Left kidney (tissue), 2 donors: ENCODE data around the gene DDC. TPM values are rescaled to one million over a fixed set of nuclear protein-coding genes. Genes with fewer than 3 reads are reported as not detected.
"Not testable (repeated sequence)": the region's sequence is repeated elsewhere in the genome, so short reads cannot be mapped to it uniquely, and the experiment has no call there.

Experiments
- DNase-seq: peaks from one replicate; pipeline ENCODE4 v3.0.0-alpha.2; 2013
- polyA plus RNA-seq: library from polyadenylated mRNA; unstranded; fragments of 120-200 nt; gene quantifications from one replicate; pipeline ENCODE4 v1.2.1, GENCODE V29; 2013; ENCODE audit not compliant: insufficient read length

The DDC gene
- polyA plus RNA-seq, 1 donor = 76.2 TPM

DNA sequence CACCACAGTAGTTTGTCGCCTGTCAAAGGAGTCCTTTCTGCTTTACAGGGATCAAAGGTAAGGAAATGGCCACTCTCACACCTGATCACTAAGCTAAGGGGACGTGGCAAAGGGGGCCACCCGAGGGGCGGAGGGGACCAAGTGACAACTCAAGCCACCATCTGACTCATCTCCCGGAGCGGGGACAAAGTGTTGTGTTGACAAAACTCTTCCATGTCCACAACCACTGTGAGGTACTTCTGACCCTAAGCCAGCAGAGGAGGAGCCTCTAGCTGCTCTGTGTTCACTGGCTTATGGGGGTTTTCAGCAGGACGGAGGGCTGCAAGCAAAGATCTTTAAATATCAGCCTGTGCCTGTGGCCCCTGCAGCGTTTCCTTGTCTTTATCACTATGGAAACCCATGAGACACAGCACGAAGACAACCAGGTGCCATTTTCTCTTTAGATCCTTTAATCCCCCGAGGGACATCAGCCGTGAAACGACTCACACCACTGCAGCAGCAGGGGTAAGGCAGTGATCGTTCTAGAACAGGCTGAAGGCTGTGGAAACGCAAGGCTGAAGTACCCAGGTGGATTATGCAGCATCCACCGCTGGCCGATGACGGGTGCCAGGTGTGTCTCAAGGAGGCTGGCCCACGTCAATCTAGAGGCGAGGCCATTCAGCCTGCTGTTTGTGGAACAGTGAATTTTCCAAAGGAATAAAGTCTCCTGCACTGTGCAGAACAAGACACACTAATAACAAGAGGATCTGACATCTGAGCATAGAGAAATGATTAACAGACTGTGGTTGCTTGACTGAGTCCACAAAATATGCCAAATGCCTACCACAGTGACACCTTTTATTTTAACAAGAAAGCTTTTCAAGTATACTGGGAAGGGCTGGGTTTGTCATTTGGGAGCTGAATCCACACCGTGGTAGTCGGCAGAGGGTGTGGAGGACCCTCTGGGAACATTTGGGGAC, 26.6 kb upstream of the DDC start:
- DNase-seq = no peak

DNA sequence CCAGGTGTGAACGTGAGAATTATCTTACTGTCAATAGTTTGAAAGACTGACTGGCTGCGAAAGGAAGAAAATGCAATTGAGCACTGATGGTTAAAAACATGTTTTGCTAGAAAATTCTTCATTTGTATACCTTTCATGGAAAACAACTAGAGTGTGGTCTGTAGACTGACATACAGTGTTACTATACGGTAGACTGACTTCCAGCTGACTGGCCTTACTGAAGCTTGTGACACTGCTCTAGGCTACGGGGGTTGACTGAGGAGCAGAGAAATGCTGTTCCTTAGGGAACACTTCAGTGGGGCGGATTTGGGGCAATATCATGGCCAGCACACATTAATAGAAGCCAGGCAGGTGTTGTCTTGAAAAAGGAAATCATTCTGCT, 25.9 kb upstream of the DDC start:
- no peak for DNase-seq

DNA sequence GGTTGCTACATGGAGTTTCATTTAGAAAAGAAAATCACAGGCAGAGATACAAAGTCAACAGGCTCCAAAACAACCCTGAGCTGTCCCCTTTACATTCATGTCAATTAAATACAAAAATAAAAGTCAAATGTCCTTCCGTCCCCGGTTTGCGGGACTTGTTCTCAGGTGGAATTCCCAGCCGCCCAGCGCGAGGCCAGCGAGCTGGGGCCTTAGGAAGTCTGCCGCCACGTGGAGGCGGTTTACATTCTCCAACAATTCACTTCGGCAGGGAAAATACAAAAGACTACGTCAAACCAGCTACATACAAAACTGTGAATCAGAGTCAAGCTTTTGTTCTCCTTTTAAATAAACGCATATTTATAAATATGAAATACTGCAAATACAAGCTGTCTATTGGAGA, 25.3 kb upstream of the DDC start:
- no peak for DNase-seq

DNA sequence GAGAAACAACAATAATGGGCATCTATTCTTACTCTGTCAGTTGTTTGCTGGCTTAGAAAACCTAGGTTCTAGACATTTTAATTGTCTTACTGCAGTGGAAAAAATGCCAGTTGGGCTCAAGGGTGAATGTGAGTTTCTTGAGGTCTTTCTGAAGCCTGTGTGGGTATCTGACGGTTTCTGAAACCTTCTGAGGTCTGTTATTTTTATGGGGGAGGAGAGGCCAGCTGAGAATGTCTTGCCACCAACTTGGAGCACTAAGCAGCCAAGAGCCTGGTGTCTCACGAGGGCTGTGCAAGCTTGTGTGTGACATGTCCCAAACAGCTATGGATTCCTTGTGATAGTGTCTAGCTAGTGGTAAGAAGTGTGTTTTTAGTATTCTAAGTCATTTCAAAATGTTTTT, 24.2 kb upstream of the DDC start:
- no peak for DNase-seq

DNA sequence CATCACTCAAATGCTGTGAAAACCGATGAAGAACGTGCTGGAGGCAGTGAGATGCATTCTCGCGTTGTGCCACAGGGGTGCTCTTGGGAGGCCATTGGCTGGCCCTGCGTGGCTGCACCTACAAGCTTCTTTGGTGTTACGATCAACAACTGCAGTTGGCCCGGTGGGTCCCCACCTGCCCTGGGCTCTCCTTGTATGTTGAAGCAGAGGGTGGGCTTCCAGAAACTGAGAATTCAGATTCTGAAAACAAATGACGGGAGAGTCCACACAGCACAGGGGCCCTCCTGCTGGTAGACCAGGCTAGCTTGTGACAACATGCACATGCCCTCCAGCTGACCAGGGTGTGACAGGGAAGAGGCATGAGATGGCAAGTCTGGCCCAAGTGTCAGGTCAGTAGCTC, 23.7 kb upstream of the DDC start:
- DNase-seq = no peak

DNA sequence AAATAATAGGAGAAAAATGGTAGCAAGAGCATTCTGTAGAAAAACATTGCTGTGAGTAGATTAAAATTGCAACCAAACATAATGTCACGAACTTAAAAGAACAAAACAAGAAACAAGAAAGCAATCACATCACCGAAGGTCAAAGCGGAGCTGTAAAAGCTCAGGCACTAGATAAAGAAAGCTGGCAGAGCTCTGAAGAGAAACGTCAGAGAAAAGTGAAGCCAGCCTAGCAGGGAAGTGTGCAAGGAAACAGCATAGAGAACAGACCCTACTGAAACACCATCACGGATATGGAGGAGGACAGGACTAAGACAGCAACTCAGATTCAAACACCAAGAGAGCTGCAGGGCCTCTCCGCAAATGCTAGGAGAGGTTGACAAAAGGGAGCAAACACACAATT, 22.5 kb upstream of the DDC start:
- no peak for DNase-seq

DNA sequence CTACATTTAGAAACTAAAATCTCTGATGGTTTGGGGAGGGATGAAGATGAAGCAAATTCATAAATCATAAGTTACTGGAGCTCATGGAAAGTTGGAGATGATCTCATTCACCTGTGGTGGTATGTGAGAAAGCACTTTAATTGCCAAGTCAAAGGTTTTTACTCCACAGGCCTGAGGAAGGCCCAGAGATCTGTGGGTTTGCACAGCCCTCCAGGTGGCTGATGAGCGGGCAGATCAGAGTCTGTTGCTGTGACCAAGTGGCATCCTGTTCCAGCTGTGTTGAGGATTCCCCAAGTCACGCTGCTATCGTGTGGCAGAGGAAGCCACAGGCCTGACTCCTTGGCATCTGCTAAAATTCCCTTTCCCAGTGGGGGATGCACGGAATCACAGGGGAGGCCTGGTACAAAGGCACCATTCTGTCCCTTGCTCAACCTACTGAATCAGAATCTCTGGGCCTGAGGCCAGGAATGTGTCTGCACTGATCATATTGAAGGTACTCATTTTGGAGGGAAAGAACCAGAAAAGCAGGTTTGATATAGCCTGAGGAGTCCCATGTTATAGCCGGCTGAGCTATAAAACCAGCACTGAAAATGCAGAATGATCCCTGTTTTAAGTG, 19.7 kb upstream of the DDC start:
- no peak for DNase-seq

DNA sequence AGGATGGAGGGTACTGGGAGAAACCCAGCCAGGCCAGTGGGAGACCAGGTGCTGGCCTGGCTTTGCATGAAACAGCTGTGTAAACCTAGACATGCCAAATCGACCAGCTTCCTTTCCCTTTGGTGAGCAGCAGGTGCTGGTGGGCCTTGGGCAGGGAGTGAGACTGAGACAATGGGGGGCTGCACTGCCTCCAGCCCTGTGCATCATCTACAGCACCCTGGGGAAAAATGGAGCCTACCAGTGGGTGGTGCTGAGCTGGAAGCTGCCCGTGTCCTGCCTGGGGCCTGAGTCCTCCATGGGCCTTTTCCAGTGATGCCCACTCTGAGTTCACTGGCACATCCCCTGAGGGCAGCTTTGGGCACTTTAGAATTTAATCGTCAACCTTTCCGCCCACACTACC, 19.2 kb upstream of the DDC start:
- DNase-seq = no peak

DNA sequence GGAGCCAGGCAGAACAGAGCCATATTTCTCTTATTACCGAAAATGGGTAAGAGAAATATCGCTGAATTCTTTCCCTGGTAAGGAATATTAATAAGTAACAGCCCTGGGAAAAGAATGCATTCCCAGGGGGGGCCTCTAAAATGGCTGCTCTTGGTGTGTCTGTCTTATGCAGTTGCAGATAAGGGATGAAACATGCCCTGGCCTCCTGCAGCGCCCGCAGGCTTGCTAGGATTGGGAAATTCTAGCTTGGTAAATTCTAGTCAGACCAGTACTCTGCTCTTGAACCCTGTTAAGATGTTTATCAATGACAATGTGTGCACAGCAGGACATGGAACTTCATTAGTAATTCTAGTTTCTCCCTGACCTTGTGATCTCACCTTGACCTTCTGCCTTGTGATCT, 18.1 kb upstream of the DDC start:
- DNase-seq = not testable (repeated sequence)

DNA sequence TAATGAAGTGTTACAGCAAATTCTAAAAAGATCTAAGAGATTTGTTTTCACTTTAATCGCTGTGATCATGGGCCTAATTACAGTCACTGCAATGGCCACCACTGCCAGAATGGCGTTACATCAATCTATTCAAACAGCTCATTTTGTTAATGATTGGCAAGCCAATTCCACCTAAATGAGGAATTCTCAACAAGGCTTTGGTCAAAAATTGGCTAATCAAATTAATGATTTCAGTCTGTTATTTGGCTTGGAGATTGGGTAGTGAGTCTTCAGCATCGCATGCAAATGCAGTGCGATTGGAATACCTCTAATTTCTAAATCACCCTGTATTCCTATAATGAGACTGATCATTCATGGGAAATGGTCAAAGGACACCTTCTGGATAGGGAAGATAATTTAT, 17.1 kb upstream of the DDC start:
- not testable (repeated sequence) for DNase-seq

DNA sequence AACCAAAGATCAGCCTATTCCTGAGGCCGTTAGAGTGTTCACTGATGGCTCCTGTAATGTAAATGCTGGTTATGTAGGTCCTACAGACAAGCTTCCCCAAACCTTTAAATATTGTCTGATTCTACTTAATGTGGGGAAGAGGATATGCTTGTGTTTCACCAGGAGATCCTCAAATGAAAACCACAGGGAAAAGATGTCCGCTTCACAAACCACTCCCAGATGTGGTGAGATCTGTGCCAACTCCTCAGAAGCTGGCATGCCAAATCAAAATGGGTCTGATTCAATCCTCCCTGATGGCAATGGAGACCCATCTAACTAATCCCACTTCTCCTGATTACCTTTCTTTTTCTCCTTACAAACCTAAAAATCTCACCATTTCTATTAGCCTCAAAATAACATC, 15.5 kb upstream of the DDC start:
- not testable (repeated sequence) for DNase-seq

DNA sequence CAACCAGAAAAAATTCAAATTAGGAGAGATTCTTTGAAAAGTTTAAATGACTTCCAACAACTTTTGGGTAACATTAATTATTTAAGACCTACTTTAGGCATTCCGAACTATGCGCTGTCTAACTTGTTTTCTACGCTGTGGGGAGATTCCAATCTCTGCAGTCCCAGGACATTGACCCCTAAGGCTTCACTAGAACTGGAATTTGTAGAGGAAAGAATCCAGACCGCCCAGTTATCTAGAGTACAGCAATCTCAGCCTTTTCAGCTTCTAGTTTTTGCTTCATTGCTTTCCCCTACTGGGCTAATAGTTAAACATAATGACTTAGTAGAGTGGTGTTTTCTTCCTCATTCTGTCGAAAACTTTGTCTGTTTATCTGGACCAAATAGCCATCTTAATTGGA, 14.9 kb upstream of the DDC start:
- no peak for DNase-seq

DNA sequence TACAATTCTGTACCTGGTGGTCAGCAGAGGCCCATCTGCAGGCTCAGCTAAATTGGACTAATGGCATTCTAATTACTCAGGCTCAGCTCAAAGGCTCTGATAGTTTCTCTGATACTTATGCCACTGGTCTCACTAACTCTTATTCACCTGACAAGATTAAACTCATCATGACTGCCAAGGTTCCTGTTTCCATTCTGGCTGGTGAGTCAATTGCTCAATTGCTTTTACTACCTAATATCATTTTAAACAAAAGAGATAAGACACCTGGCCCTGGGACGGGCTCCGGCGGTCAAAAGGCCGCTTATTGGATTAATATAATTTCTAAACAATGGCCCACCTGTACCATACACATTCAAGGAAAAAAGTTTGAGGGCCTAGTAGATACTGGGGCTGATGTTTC, 12.9 kb upstream of the DDC start:
- not testable (repeated sequence) for DNase-seq

DNA sequence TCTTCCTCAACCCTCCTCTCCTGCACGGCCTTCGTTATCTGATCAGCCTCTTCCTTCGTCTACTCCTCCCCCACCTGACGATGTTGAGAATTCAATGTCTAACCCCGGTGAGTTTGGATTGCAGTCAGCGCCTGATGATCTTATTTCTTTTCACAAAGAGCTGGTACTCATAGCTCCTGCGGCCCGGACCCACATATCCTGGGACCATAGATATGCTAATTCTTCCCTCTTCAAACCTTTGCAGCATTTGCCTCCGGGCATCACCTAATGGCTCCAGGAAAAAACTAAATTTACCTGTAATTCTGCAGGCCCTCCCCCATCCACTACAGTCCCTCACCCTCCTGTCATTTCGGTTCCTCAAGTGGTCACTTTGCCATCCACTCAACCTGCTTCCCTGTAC, 12.4 kb upstream of the DDC start:
- no peak for DNase-seq

DNA sequence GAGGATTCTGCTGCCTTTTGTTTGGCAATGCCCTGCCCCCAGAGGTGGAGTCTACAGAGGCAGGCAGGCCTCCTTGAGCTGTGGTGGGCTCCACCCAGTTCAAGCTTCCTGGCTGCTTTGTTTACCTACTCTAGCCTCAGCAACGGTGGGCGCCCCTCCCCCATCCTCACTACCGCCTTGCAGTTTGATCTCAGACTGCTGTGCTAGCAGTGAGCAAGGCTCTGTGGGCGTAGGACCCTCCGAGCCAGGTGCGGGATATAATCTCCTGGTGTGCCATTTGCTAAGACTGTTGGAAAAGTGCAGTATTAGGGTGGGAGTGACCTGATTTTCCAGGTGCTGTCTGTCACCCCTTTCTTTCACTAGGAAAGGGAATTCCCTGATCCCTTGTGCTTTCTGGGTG, 11.2 kb upstream of the DDC start:
- not testable (repeated sequence) for DNase-seq

DNA sequence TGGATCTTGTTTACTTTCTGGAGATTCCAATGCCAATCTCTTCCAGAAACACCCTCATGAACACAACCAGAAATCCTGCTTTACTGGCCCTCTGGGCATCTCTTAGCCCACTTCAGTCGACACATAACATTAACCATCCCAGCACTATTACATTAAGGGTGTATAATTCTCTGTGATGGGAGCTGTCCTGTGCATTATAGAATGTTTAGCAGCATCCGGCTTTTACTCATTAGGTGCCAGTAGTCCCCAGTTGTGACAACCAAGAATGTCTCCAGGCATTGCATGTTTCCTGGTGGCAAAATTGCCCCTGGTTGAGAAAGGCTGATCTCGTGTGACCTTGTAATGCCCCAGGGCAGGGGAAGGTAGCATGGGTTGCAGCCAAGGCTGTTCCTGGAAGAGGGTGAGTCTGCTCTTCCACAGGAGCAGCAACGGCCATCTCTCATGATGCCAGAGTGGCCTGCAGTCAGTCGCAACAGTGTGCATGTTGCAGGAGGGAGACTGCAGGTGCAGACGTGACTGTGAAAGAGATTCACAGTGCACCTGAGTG, 2.6 kb upstream of the DDC start:
- no peak for DNase-seq

DNA sequence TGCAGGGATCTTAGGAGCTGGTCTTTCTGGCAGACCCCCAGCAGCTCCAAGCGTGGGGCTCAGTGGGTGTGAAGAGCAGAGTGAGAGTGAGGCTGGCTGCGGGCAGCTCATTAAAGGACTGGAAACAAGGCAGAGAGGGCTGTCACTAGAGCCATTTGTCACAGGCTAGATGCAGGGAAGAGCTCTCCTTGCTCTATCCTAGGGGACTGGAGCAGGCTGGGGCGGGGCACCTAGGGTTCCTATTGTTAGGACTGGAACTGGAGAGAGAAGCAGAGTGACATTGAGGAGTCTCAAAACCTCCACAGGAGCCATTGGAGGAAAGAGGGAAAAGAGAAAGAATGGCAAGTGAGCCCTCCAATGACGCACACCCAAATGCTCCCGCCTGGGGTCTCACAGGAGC, 772 bp upstream of the DDC start:
- no peak for DNase-seq

DNA sequence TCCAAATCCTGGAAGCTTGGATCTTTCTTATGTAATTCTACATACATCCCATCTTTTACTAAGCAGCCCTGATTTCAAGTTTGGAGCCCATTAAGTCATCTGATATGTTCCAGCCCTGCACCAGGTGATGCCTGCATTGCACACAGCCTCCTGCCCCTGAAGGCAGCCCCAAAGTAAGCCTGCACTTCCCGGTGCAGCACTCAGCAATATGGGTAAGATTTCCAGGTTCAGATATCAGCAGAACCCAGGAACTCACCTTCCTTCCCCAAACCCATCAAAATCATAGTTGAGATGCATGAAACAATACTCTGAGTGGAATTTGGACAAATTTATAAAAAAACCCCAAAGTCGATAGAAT, 333 bp upstream of the DDC start:
- no peak for DNase-seq

DNA sequence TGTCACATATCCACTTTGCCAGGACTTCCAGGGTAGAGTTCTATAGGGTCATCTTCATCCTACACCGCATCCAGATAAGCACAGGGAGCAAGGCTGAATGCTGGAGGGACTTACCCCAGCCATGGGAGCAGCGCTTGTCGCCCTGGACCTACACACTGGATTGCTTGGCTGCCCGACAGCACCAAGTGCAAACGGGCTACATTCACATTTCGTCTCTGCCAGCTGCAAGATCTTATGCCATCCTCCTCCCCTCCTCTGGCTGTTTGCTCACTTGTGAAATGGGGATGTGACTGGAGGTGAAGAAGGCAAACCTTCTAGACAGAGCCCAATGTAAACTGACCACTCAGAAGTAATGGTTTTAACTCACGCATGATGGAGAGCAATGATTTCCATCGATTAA, 1.0 kb downstream of the DDC start:
- DNase-seq = no peak

DNA sequence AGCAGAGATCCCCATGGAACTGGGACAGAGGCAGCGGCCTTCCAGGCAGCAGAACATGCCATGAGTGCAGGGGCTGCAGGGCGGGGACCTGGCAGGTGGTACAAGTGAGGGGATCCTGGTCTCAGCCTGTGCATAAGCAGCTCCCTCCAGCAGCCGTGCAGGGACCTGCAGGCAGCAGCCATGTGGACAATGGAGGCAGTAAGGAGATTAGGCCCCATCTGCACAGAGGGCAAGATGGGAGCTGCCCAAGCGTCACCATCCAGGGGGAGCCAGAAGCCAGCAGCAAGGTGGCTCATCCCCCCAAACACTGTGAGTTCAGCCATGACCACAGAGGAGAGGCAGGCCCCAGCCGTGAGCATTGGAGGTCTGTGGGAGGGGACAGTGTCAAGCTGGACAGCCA, 3.1 kb downstream of the DDC start:
- no peak for DNase-seq

DNA sequence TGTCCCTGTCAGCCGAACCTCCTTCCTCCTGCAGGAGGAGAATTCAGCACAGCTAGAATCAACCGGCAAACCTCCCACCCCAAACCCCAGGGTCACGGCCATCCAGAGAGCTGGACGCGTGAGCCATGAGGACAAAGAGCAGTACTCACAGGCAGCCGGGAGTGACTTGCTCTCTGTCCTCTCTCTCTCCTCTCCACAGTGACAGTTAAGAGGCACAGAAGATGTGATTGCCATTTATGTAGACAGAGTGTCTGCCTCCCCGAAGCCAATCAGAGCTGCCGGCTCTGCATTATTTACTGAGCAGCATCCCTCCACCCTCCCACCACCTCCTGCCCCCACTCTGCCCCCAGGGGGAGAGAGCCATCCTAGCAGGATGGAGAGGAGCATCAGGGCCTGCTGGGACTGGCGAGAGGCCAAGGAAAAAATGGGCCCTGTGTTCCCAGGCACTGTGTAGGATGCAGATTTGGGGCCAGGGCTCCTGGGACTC, 4.3 kb downstream of the DDC start:
- DNase-seq = no peak

DNA sequence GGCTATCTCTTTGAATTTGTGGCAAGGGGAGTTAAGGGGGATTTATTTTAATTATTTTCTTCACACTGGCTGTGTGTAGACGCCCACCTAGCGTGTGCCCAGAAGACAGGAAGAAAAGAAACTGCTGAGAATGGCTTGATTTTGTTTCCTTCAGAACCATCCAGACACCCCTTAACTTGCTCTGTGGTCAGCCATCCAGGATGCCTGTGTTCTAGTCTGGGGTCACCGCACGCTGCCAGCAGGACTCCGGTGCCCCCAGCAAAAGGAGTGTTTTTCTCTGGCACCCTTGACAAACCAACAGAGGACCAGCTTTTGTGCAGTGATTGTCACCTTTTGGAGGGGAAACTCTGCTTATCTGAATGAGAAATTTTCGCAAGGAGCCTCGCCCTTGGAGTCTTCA, 5.3 kb downstream of the DDC start:
- no peak for DNase-seq

DNA sequence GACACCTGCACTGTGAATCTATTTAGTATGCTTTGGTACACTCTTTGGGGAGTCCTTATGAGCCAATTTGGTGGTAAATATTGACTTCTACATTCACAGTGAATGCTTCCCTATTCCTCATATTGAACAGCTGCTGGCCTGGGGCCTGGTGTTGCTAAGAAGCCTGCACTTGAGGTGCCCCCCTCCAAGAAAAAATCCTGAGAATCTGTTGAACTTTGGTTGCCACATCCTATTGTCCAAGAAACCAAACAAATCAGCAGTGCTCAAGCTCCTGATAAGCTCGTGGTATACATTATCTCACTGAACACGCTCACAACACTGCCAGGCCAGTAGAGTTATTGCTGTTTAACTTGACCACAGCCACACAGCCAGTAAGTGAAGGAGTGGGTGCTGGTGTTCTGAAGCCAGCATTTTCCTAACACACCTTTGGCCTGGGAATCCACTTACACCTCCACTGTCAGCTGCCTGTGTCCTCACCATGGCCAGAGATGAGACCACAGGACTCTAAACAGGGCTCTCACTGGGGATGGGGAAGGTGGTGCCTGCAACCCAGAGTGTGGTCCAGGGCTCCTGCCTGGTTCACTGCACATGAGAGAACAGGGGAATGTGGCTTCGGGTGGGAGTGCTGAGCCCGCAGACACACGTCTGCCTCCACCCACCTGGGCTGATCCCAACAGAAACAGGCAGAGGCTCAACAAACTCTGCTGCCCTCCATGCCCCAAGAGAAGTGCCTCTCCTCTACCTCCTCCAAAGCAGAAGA, 6.7 kb downstream of the DDC start:
- no peak for DNase-seq
